Peyer's patch (tissue), 4 donors: ENCODE results near the gene INPP5A.

Experiments
- POLR2A ChIP-seq, 2 donors: fragments of 450-650 bp; IDR thresholded peaks; one replicate each; pipeline ENCODE4 v1.5.1; 2017; ENCODE audit warnings: antibody characterized with exemption in 2 of 2, mild to moderate bottlenecking in 2 of 2, moderate library complexity in 2 of 2
- TF ChIP-seq, protein P1 (sequence below), 6 experiments: fragments of 450-650 bp in 4 of 6; fragments of 200-600 bp in 2 of 6; sonication (generic) in 1 of 6; IDR thresholded peaks; one replicate each; pipeline ENCODE4 v1.5.1; 2017 to 2019; ENCODE audit warnings: antibody characterized with exemption in 6 of 6, mild to moderate bottlenecking in 3 of 6, moderate library complexity in 1 of 6

DNA sequence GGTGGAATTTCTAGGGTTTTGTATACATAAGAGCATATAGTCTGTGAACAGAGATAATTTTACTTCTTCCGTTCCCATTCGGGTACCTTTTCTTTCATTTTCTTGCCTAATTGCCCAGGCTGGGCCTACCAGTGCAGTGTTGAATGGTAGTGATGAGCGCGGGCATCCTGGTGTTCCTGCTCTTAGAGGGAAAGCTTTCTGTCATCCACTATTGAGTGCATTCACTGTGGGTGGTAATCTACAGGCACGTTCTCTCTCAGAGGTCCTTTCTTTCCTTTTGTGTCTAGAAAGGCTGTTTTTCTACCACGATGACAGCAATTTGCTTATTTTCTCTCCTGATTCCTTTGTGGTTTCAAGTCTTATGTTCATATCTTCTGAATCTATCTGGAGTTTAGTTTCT is 65.0 kb downstream of the INPP5A start:
- TF ChIP-seq, protein P1, sequence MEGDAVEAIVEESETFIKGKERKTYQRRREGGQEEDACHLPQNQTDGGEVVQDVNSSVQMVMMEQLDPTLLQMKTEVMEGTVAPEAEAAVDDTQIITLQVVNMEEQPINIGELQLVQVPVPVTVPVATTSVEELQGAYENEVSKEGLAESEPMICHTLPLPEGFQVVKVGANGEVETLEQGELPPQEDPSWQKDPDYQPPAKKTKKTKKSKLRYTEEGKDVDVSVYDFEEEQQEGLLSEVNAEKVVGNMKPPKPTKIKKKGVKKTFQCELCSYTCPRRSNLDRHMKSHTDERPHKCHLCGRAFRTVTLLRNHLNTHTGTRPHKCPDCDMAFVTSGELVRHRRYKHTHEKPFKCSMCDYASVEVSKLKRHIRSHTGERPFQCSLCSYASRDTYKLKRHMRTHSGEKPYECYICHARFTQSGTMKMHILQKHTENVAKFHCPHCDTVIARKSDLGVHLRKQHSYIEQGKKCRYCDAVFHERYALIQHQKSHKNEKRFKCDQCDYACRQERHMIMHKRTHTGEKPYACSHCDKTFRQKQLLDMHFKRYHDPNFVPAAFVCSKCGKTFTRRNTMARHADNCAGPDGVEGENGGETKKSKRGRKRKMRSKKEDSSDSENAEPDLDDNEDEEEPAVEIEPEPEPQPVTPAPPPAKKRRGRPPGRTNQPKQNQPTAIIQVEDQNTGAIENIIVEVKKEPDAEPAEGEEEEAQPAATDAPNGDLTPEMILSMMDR (IDR thresholded peaks at IDR 0.05): no peak
- no peak for TF ChIP-seq POLR2A (IDR thresholded peaks at IDR 0.05)
